Stimulated activated CD4-positive, alpha-beta T cell treated with anti-CD3 and anti-CD28 coated beads, Interleukin-4, amount 100 ng/mL, for 48 hours (primary cell): ENCODE results near the gene PRKACG.
A peak's percentile ranks its signal among the peaks of the same experiment; 100 is the strongest.
"Not testable (repeated sequence)": the region's sequence is repeated elsewhere in the genome, so short reads cannot be mapped to it uniquely, and the experiment has no call there.

Experiments used
- DNase-seq, 2 donors: peaks; one replicate each; pipeline ENCODE4 v3.0.0-alpha.2; 2020; ENCODE audit warnings: low read depth in 2 of 2

The PRKACG gene

GRCh38 chr9:69027355-69028097 lies 13.6 kb upstream of the PRKACG start:
- peak in 1 of 2 donors; percentile 26 for DNase-seq

- DNase-seq = no peak
Observed at GRCh38 chr9:69023650-69024049, 9.7 kb upstream of the PRKACG start.

- no peak for DNase-seq
Observed at GRCh38 chr9:69020301-69021145, 6.6 kb upstream of the PRKACG start.

GRCh38 chr9:69019808-69020207 lies 5.9 kb upstream of the PRKACG start:
- no peak for DNase-seq

GRCh38 chr9:69018737-69019136 lies 4.8 kb upstream of the PRKACG start:
- no peak for DNase-seq

- DNase-seq = no peak
Observed at GRCh38 chr9:69016191-69017096, 2.5 kb upstream of the PRKACG start.

- DNase-seq = no peak
Observed at GRCh38 chr9:69013382-69013727, 558 bp downstream of the PRKACG start.

- DNase-seq = no peak
Observed at GRCh38 chr9:69012696-69013381, 1.1 kb downstream of the PRKACG start.

GRCh38 chr9:69009708-69010107 lies 4.2 kb downstream of the PRKACG start:
- DNase-seq = no peak

- DNase-seq = no peak
Observed at GRCh38 chr9:69004836-69005235, 9.1 kb downstream of the PRKACG start.

GRCh38 chr9:69003051-69003450 lies 10.9 kb downstream of the PRKACG start:
- no peak for DNase-seq

GRCh38 chr9:69001921-69002320 lies 12.0 kb downstream of the PRKACG start:
- no peak for DNase-seq

GRCh38 chr9:68999393-69000105 lies 14.4 kb downstream of the PRKACG start:
- DNase-seq = peak; percentile 39 to 60

GRCh38 chr9:68998812-68999211 lies 15.1 kb downstream of the PRKACG start:
- DNase-seq = no peak

GRCh38 chr9:68998385-68998784 lies 15.5 kb downstream of the PRKACG start:
- DNase-seq = no peak

GRCh38 chr9:68997666-68998065 lies 16.2 kb downstream of the PRKACG start:
- DNase-seq = no peak

GRCh38 chr9:68996462-68996861 lies 17.5 kb downstream of the PRKACG start:
- DNase-seq = no peak

GRCh38 chr9:68995776-68996175 lies 18.1 kb downstream of the PRKACG start:
- no peak for DNase-seq

GRCh38 chr9:68991457-68991856 lies 22.5 kb downstream of the PRKACG start:
- DNase-seq = no peak

- DNase-seq = not testable (repeated sequence)
Observed at GRCh38 chr9:68986949-68987348, 27.0 kb downstream of the PRKACG start.
